Sigmoid colon (tissue), 7 donors: ENCODE data around the gene CYS1. TPM values are rescaled to one million over a fixed set of nuclear protein-coding genes. Genes with fewer than 3 reads are reported as not detected.
A peak's percentile ranks its signal among the peaks of the same experiment; 100 is the strongest.
"Not testable (repeated sequence)": the region's sequence is repeated elsewhere in the genome, so short reads cannot be mapped to it uniquely, and the experiment has no call there.

Source experiments
- DNase-seq: peaks from one replicate; pipeline ENCODE4 v3.0.0-alpha.2; 2019
- H3K27ac ChIP-seq, 4 donors: fragments of 200-600 bp; sonication (generic); one replicate each; pipeline ENCODE4 v1.5.1; 2016 to 2019; ENCODE audit warnings: mild to moderate bottlenecking in 1 of 4
- H3K27me3 ChIP-seq, 3 donors: fragments of 200-600 bp; sonication (generic); one replicate each; pipeline ENCODE4 v1.5.1; 2019; ENCODE audit warnings: mild to moderate bottlenecking in 1 of 3
- H3K36me3 ChIP-seq, 4 donors: fragments of 200-600 bp; sonication (generic); one replicate each; pipeline ENCODE4 v1.5.1; 2016 to 2019
- H3K4me1 ChIP-seq, 4 donors: fragments of 200-600 bp; sonication (generic); one replicate each; pipeline ENCODE4 v1.5.1; 2017 to 2019
- H3K4me3 ChIP-seq, 4 donors: fragments of 200-600 bp; sonication (generic); one replicate each; pipeline ENCODE4 v1.5.1; 2017 to 2019; ENCODE audit warnings: mild to moderate bottlenecking in 2 of 4, moderate library complexity in 1 of 4
- H3K9me3 ChIP-seq, 4 donors: fragments of 200-600 bp in 3 of 4; sonication (generic) in 3 of 4; one replicate each; pipeline versions ENCODE4 v1.5.1 to v1.6.1; 2013 to 2019
- EP300 ChIP-seq, 4 donors: sonication (generic); formaldehyde crosslinking; IDR thresholded peaks; one replicate each; pipeline ENCODE4 v1.6.1; 2017; ENCODE audit warnings: antibody characterized with exemption in 4 of 4
- POLR2A ChIP-seq, 2 donors: fragments of 450-650 bp; IDR thresholded peaks; one replicate each; pipeline ENCODE4 v1.6.1; 2016; ENCODE audit warnings: antibody characterized with exemption in 2 of 2, mild to moderate bottlenecking in 2 of 2, moderate library complexity in 2 of 2
- POLR2AphosphoS5 ChIP-seq, 4 donors: sonication (generic); formaldehyde crosslinking; IDR thresholded peaks; one replicate each; pipeline ENCODE4 v1.6.1; 2017; ENCODE audit warnings: antibody characterized with exemption in 4 of 4
- whole genome bisulfite sequencing, 2 donors: extraction: QIAGEN DNeasy Blood & Tissue Kit; methylation state at CpG; one replicate each; pipeline ENCODE4 v1.1.7; 2013; 5-methylcytosine and 5-hydroxymethylcytosine counted together
- intact Hi-C: fragments of 100-400 bp; cut with DNase I; formaldehyde crosslinking; loops from one replicate; pipeline ENCODE4 v1.15.1; 2023
- polyA plus RNA-seq, 3 donors: library from polyadenylated mRNA; stranded (reverse); fragments of 200-250 nt; gene quantifications; one replicate each; pipeline ENCODE4 v1.2.3, GENCODE V29; 2013
- total RNA-seq, 4 donors: library from RNA; depleted of rRNA; stranded (reverse); fragments of >200 nt; gene quantifications; one replicate each; pipeline ENCODE4 v1.1.0, GENCODE V29; 2016
- TF ChIP-seq, protein P1 (sequence below), 4 experiments: fragments of 450-650 bp in 3 of 4; fragments of 200-600 bp in 1 of 4; IDR thresholded peaks; one replicate each; pipeline ENCODE4 v1.5.1; 2016 to 2019; ENCODE audit warnings: antibody characterized with exemption in 4 of 4, mild to moderate bottlenecking in 3 of 4, moderate library complexity in 2 of 4
- donor health status: healthy with polysubstance abuse.
- donor health status: Bipolar disorder and iron deficiency.
- donor health status: healthy.

Gene CYS1
- total and polyA plus RNA-seq, 7 donors, result 0.46 to 24.6 (median 7.5) TPM

DNA sequence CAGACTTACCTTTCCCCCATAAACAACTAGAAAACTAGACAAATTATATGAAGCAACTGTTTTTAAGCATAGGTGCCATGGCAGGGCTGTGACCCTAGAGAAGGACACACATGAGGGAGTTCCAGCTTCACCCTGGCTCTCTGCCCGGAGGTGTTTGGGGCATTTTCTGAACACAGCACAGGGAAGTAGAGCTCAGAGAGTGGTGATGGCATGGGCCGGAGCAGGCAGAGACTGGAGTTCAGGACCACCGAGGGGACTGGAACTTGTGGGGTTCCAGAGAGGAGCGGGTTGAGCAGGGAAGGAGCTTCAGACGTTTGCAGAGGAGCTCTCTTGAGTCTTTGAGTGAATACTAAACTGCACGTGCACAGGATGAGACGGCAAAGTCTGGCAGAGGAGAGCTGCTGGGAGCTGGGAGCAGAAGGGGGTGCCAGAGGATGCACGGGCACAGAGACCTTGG, 63.4 kb downstream of the CYS1 start:
- WGBS, 2 donors, result 85 to 92% methylated on average over 8 of the region's 8 CpGs
- Histone ChIP-seq H3K27me3 (no peaks in the 10 kb centered on the region), H3K36me3 (no peaks in the 10 kb centered on the region), H3K4me3 (no peak overlapping the region), H3K9me3 (peaks cover 0 to 3% (median 0%) of the 10 kb centered on the region in 4 donors), H3K27ac (no peak overlapping the region), H3K4me1 (no peaks in the 10 kb centered on the region)
- no peak for TF ChIP-seq EP300 (IDR thresholded peaks at IDR 0.05)
- TF ChIP-seq POLR2AphosphoS5 (IDR thresholded peaks at IDR 0.05), result no peak
- TF ChIP-seq, protein P1, sequence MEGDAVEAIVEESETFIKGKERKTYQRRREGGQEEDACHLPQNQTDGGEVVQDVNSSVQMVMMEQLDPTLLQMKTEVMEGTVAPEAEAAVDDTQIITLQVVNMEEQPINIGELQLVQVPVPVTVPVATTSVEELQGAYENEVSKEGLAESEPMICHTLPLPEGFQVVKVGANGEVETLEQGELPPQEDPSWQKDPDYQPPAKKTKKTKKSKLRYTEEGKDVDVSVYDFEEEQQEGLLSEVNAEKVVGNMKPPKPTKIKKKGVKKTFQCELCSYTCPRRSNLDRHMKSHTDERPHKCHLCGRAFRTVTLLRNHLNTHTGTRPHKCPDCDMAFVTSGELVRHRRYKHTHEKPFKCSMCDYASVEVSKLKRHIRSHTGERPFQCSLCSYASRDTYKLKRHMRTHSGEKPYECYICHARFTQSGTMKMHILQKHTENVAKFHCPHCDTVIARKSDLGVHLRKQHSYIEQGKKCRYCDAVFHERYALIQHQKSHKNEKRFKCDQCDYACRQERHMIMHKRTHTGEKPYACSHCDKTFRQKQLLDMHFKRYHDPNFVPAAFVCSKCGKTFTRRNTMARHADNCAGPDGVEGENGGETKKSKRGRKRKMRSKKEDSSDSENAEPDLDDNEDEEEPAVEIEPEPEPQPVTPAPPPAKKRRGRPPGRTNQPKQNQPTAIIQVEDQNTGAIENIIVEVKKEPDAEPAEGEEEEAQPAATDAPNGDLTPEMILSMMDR (IDR thresholded peaks at IDR 0.05), result no peak
- TF ChIP-seq POLR2A (IDR thresholded peaks at IDR 0.05), result no peak
- no peak for DNase-seq
- intact Hi-C loops, result no loop called here

DNA sequence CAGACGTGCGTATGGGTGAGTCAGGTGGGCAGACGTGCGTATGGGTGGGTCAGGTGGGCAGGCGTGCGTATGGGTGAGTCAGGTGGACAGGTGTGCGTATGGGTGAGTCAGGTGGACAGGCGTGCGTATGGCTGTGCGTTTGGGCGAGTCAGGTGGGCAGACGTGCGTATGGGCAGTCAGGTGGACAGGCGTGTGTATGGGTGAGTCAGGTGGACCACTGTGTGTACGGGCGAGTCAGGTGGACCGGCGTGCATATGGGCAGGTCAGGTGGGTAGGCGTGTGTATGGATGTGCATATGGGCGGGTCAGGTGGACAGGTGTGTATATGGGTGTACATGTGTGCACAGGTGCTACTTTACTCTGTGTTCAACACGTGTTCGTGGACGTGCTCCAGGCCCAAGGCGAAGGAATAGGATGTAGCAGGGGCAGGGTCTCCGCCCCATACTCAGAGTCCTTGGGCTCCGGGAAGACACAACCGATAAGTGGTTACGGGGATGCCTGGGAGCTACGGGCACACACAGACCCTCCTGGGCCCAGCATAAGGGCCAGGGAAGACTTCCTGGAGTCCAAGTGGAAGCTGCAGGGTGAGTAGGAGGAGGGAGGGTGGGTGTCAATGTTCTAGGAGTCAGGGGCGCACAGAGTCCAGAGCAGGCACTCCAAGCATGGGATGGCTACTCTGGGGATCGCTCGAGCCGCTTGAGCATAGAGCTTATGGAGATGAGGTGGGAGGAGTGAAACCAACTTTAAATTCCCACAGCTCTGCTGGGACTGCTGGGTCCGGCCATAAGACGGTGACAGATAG, 64.0 kb downstream of the CYS1 start:
- intact Hi-C loops, result no loop called here
- peaks cover 0 to 3% (median 0%) of the 10 kb centered on the region in 4 donors for H3K9me3 ChIP-seq
- H3K4me3 ChIP-seq, result no peak overlapping the region
- no peak overlapping the region for H3K27ac ChIP-seq
- DNase-seq, result peak; percentile 53
- H3K36me3 ChIP-seq, result no peaks in the 10 kb centered on the region
- no peaks in the 10 kb centered on the region for H3K27me3 ChIP-seq
- H3K4me1 ChIP-seq, result no peaks in the 10 kb centered on the region
- no peak for TF ChIP-seq POLR2AphosphoS5 (IDR thresholded peaks at IDR 0.05)
- TF ChIP-seq POLR2A (IDR thresholded peaks at IDR 0.05), result no peak
- TF ChIP-seq, protein P1 (IDR thresholded peaks at IDR 0.05), result no peak
- no peak for TF ChIP-seq EP300 (IDR thresholded peaks at IDR 0.05)
- WGBS, 2 donors, result 85 to 91% methylated on average over 35 of the region's 35 CpGs

DNA sequence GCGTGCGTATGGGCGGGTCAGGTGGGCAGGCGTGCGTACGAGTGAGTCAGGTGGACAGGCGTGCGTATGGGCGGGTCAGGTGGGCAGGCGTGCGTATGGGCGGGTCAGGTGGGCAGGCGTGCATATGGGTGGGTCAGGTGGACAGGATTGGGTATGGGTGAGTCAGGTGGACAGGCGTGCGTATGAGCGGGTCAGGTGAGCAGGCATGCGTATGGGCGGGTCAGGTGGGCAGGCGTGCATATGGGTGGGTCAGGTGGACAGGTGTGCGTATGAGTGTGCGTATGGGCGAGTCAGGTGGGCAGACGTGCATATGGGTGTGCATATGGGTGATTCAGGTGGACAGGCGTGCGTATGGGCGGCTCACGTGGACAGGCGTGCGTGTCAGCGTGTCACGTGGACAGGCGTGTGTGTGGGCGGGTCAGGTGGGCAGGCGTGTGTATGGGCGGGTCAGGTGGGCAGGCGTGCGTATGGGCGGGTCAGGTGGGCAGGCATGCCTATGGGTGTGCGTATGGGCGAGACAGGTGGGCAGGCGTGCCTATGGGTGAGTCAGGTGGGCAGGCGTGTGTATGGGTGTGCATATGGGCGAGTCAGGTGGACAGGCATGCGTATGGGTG, 64.7 kb downstream of the CYS1 start:
- H3K27ac ChIP-seq, H3K4me3 ChIP-seq, H3K27me3 ChIP-seq, intact Hi-C loops, H3K4me1 ChIP-seq, H3K36me3 ChIP-seq, H3K9me3 ChIP-seq: not testable (repeated sequence)
- WGBS, 2 donors, result 91 to 98% methylated on average over 42 to 44 of the region's 44 CpGs
- DNase-seq, result peak; percentile 46

DNA sequence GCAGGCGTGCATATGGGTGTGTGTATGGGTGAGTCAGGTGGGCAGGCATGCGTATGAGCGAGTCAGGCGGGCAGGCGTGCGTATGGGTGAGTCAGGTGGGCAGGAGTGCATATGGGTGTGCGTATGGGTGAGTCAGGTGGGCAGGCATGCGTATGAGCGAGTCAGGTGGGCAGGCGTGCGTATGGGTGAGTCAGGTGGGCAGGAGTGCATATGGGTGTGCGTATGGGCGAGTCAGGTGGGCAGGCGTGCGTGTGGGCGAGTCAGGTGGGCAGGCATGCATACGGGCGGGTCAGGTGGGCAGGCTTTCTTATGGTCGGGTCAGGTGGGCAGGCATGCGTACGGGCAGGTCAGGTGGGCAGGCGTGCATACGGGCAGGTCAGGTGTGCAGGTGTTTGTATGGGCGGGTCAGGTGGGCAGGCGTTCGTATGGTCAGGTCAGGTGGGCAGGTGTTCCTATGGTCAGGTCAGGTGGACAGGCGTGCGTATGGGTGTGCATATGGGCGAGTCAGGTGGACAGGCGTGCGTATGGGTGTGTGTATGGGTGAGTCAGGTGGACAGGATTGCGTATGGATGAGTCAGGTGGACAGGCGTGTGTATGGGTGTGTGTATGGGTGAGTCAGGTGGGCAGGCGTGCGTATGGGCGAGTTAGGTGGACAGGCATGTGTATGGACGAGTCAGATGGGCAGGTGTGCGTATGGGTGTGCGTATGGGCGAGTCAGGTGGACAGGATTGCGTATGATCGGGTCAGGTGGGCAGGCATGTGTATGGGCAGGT, 65.6 kb downstream of the CYS1 start:
- H3K9me3 ChIP-seq, result peaks cover 0 to 3% (median 0%) of the 10 kb centered on the region in 4 donors
- no peak overlapping the region for H3K4me3 ChIP-seq
- intact Hi-C loops, result no loop called here
- WGBS, 2 donors, result 90 to 96% methylated on average over 42 of the region's 42 CpGs
- peak; percentile 64 for DNase-seq
- H3K36me3 ChIP-seq, result no peaks in the 10 kb centered on the region
- H3K27me3 ChIP-seq, result no peaks in the 10 kb centered on the region
- peaks cover 0 to 12% (median 11%) of the 10 kb centered on the region in 4 donors for H3K4me1 ChIP-seq
- H3K27ac ChIP-seq, result no peak overlapping the region
- TF ChIP-seq, protein P1 (IDR thresholded peaks at IDR 0.05), result no peak
- TF ChIP-seq EP300 (IDR thresholded peaks at IDR 0.05), result no peak
- TF ChIP-seq POLR2A (IDR thresholded peaks at IDR 0.05), result no peak
- TF ChIP-seq POLR2AphosphoS5 (IDR thresholded peaks at IDR 0.05), result no peak

DNA sequence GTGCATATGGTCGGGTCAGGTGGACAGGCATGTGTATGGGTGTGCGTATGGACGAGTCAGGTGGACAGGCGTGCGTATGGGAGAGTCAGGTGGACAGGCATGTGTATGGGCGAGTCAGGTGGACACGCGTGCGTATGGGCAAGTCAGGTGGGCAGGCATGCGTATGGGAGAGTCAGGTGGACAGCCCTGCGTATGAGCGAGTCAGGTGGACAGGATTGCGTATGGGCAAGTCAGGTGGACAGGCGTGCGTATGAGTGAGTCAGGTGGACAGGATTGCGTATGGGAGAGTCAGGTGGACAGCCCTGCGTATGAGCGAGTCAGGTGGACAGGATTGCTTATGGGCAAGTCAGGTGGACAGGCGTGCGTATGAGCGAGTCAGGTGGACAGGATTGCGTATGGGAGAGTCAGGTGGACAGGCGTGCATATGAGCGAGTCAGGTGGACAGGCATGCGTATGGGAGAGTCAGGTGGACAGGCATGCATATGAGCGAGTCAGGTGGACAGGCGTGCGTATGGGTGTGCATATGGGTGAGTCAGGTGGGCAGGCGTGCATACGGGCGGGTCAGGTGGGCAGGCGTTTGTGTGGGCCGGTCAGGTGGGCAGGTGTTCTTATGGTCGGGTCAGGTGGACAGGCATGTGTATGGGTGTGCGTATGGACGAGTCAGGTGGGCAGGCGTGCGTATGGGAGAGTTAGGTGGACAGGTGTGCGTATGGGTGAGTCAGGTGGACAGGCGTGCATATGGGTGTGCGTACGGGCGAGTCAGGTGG, 66.4 kb downstream of the CYS1 start:
- intact Hi-C loops, H3K27ac ChIP-seq, H3K27me3 ChIP-seq, H3K4me3 ChIP-seq, H3K9me3 ChIP-seq, H3K36me3 ChIP-seq: not testable (repeated sequence)
- DNase-seq, result peak; percentile 60
- peaks cover 0 to 20% (median 18%) of the 10 kb centered on the region in 4 donors for H3K4me1 ChIP-seq
- WGBS, 2 donors, result 96 to 97% methylated on average over 43 of the region's 43 CpGs
